ENCODE measurements around the gene JARID2.
A peak's percentile ranks its signal among the peaks of the same experiment; 100 is the strongest.

Gene JARID2

GRCh38 chr6:15517600-15517999, 271.7 kb downstream of the JARID2 start:
- H3K27ac ChIP-seq (ENCODE audit: extremely low read depth, low read depth, low read length), result no peak overlapping the region
- H3K4me3 ChIP-seq (ENCODE audit: low read depth, low read length), result no peak overlapping the region
- ChIA-PET CTCF (interaction anchor here (1.3 kb wide), 1 partner anchor 105 kb away, joined by 4 read pairs; no protein-coding TSS in a partner anchor), POLR2A (no interaction called here)
- no peaks in the 10 kb centered on the region for H3K4me1 ChIP-seq (ENCODE audit: control insufficient read depth, insufficient read depth, low read length)
- no peak for TF ChIP-seq ZNF621 (tag by site-specific recombination; IDR thresholded peaks at IDR 0.05)
- no peak for TF ChIP-seq ZNF362 (tag by site-specific recombination; IDR thresholded peaks at IDR 0.05)
- TF ChIP-seq ZNF488 (tag by site-specific recombination; IDR thresholded peaks at IDR 0.05), result no peak
- TF ChIP-seq ZNF449 (tag by site-specific recombination; IDR thresholded peaks at IDR 0.05), result no peak
- TF ChIP-seq GFI1B (tag by site-specific recombination; IDR thresholded peaks at IDR 0.05), result no peak
- no peak for TF ChIP-seq ZNF324 (tag by site-specific recombination; IDR thresholded peaks at IDR 0.05)
- no peak for TF ChIP-seq ZNF16 (tag by site-specific recombination; IDR thresholded peaks at IDR 0.05; ENCODE audit: low read depth)
- TF ChIP-seq HIC1 (tag by site-specific recombination; IDR thresholded peaks at IDR 0.05), result no peak
- TF ChIP-seq ZFP3 (tag by site-specific recombination; IDR thresholded peaks at IDR 0.05; ENCODE audit: low read depth), result no peak
- no peak for TF ChIP-seq OVOL3 (tag by site-specific recombination; IDR thresholded peaks at IDR 0.05)
- TF ChIP-seq ZNF596 (tag by site-specific recombination; IDR thresholded peaks at IDR 0.05), result no peak
- TF ChIP-seq PBX3 (CRISPR knock-in tag; IDR thresholded peaks at IDR 0.05), result no peak
- no peak for TF ChIP-seq ZSCAN23 (tag by site-specific recombination; IDR thresholded peaks at IDR 0.05)
- no peak for TF ChIP-seq ATF2 (tag by site-specific recombination; IDR thresholded peaks at IDR 0.05; ENCODE audit: low read depth)
- no peak for TF ChIP-seq ZFP69B (tag by site-specific recombination; IDR thresholded peaks at IDR 0.05)
- no peak for TF ChIP-seq ZNF138 (tag by site-specific recombination; IDR thresholded peaks at IDR 0.05; ENCODE audit: borderline replicate concordance)
- no peaks in the 10 kb centered on the region for H3K9me3 ChIP-seq (ENCODE audit: control insufficient read depth, insufficient read depth, low read depth, low read length)
- H3K36me3 ChIP-seq (ENCODE audit: control insufficient read depth in 2 of 2, insufficient read depth in 1 of 2, low read length in 2 of 2), result peaks cover 18 to 90% of the 10 kb centered on the region in 2 experiments

- TF ChIP-seq HIC1 (tag by site-specific recombination; IDR thresholded peaks at IDR 0.05), result no peak
- TF ChIP-seq ZNF624 (tag by site-specific recombination; IDR thresholded peaks at IDR 0.05), result no peak
- no peak for TF ChIP-seq ZBTB17 (tag by site-specific recombination; IDR thresholded peaks at IDR 0.05)
- no peak for TF ChIP-seq ZNF239 (tag by site-specific recombination; IDR thresholded peaks at IDR 0.05)
- TF ChIP-seq ZNF10 (tag by site-specific recombination; IDR thresholded peaks at IDR 0.05), result 0 out of 2 replicates have a peak, but pooled peaks have one; percentile 50
- no peaks in the 10 kb centered on the region for H3K9me3 ChIP-seq (ENCODE audit: control insufficient read depth, insufficient read depth, low read depth, low read length)
- H3K36me3 ChIP-seq (ENCODE audit: control insufficient read depth in 2 of 2, insufficient read depth in 1 of 2, low read length in 2 of 2), result peaks cover 18 to 90% of the 10 kb centered on the region in 2 experiments
- no peak overlapping the region for H3K27ac ChIP-seq (ENCODE audit: extremely low read depth, low read depth, low read length)
- no peak overlapping the region for H3K4me3 ChIP-seq (ENCODE audit: low read depth, low read length)
- H3K4me1 ChIP-seq (ENCODE audit: control insufficient read depth, insufficient read depth, low read length), result no peaks in the 10 kb centered on the region
- CTCF ChIA-PET, result interaction anchor here (1.3 kb wide), 1 partner anchor 105 kb away, joined by 4 read pairs; no protein-coding TSS in a partner anchor
- POLR2A ChIA-PET, result no interaction called here
These were observed 272.2 kb downstream of the JARID2 start for GRCh38 chr6:15518057-15518456.
